Measurements from ENCODE around the gene KRTAP10-1.
A peak's percentile ranks its signal among the peaks of the same experiment; 100 is the strongest.
"Not testable (repeated sequence)": the region's sequence is repeated elsewhere in the genome, so short reads cannot be mapped to it uniquely, and the experiment has no call there.

KRTAP10-1 gene

DNA sequence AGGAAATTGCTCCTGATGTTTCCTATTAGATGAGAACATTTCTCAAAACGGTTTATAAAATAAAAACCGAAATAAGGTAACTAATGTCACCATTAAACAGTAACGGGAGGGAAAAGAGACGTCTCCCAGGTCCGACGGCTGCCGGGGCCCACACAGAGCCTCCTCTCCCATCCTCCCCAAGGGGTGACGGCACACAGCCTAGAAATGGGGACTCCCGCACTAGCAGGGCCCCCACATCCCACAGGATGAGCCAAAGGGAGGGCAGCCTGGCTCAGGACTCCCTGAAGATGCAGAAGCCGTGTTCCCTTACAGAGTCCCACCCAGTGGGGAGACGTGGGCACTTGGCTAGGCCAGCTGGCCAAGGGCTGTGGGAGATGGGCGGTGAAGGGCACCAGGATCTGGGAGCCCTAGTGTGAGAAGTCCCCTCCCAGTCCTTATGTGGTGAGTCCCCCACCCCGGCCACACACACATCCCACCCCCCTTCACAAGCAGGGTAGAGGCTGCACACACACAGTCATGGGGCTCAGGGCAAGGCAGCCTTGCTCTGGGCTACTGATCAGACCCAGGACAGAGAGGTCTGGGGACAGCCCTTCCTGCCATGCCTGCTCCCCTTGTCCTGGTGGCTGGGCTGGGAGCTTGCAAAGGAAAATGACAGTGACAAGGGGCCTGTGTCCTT, 15.3 kb upstream of the KRTAP10-1 start:
- Histone ChIP-seq H3K36me3 (ENCODE audit: insufficient read depth, low read length) (no peaks in the 10 kb centered on the region), H3K9me3 (ENCODE audit: low read length) (no peaks in the 10 kb centered on the region), H3K27me3 (ENCODE audit: control insufficient read depth in 1 of 2, insufficient read depth in 2 of 2, low read length in 2 of 2) (peaks cover 0 to 5% of the 10 kb centered on the region in 2 donors), H3K4me3 (ENCODE audit: low read depth in 1 of 2, low read length in 2 of 2) (no peak overlapping the region), H3K9ac (ENCODE audit: low read length) (no peak overlapping the region), H3K27ac (ENCODE audit: low read depth, low read length) (no peak overlapping the region), H3K4me1 (ENCODE audit: insufficient read depth, low read length) (no peaks in the 10 kb centered on the region)

DNA sequence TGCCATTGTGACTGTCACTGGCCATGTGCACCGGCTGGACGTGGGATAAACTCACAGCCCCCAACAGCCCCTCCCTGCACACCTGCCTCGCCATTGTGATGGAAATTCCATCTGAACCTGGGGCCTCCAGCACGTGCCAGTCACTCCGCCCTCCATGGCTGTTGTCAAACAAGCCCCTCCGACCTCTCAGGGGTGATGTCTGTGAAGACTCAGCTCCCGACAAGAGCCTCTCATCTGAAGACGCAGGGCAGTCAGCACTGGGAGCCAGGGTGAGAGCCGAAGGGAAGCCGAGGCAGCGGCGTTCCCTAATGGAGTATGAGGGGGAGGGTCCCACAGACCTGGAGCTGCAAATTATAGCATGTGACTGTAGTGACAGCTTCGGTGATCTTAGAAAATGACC, 12.7 kb upstream of the KRTAP10-1 start:
- H3K36me3 ChIP-seq (ENCODE audit: insufficient read depth, low read length), result no peaks in the 10 kb centered on the region
- no peak overlapping the region for H3K9ac ChIP-seq (ENCODE audit: low read length)
- no peak overlapping the region for H3K4me3 ChIP-seq (ENCODE audit: low read depth in 1 of 2, low read length in 2 of 2)
- H3K9me3 ChIP-seq (ENCODE audit: low read length), result no peaks in the 10 kb centered on the region
- peaks cover 0 to 5% of the 10 kb centered on the region in 2 donors for H3K27me3 ChIP-seq (ENCODE audit: control insufficient read depth in 1 of 2, insufficient read depth in 2 of 2, low read length in 2 of 2)
- H3K4me1 ChIP-seq (ENCODE audit: insufficient read depth, low read length), result no peaks in the 10 kb centered on the region
- no peak overlapping the region for H3K27ac ChIP-seq (ENCODE audit: low read depth, low read length)

DNA sequence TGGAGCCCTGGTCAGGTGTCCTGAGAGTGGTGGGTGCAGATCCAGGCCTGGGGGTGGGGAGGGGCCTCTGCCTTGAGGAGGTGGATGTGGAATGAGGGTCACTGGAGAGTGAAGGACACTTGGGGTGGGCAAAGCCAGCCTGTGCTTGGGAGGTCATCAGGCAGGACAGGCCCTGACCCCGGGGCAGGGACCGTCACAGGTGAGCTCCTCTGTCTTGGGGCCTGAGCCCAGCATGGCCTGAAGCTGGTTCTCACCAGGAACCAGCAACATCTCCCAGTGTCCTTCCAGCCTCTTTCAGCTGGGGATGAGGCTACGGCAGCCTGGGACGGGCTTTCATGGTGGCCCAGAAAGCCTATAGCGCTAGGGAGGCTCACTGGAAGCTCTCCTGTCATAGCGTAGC, 12.1 kb upstream of the KRTAP10-1 start:
- Histone ChIP-seq H3K27me3 (ENCODE audit: control insufficient read depth in 1 of 2, insufficient read depth in 2 of 2, low read length in 2 of 2) (peaks cover 0 to 3% of the 10 kb centered on the region in 2 donors), H3K4me1 (ENCODE audit: insufficient read depth, low read length) (no peaks in the 10 kb centered on the region), H3K36me3 (ENCODE audit: insufficient read depth, low read length) (no peaks in the 10 kb centered on the region), H3K4me3 (ENCODE audit: low read depth in 1 of 2, low read length in 2 of 2) (no peak overlapping the region), H3K9ac (ENCODE audit: low read length) (no peak overlapping the region), H3K9me3 (ENCODE audit: low read length) (no peaks in the 10 kb centered on the region), H3K27ac (ENCODE audit: low read depth, low read length) (no peak overlapping the region)

DNA sequence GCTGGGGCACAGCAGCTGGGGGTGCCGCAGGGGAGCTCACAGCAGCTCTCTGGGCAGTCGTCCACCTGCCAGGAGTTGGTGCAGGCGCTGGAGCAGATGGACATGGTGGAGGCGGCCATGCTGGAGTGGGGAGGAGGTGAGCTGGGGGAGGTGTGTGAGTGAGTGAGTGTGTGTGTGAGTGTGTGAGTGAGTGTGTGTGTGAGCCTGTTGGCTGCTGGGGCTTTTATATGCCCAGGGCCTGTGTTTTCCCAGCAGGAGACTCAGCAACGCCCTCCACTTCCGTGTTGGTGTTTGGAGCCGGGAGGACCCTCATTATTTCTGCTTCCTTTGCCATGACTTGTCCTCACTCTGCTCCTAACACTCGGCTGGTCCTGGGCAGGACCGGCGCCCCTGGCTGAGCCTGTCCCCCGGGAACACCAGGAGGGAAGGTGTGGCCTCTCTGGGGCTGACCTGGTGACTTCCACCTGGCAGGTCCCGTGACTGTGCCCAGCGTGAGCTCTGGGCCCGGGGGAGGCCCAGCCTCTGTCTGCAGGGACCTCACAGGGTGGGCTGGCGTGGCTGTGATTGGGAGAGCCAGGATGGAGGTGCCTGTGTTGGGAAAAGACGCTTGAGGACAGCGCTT, 11.5 kb upstream of the KRTAP10-1 start, which contains the start of gene KRTAP10-2:
Gene KRTAP10-2 (minus strand): TSS at position 166 of the 622 bp plus-strand sequence. CDS start 47 bp downstream, at position 119.
- no peaks in the 10 kb centered on the region for H3K36me3 ChIP-seq (ENCODE audit: insufficient read depth, low read length)
- H3K4me1 ChIP-seq (ENCODE audit: insufficient read depth, low read length), result no peaks in the 10 kb centered on the region
- H3K4me3 ChIP-seq (ENCODE audit: low read depth in 1 of 2, low read length in 2 of 2), result no peak within 1 kb of the TSS
- H3K27ac ChIP-seq (ENCODE audit: low read depth, low read length), result no peak within 1 kb of the TSS
- no peaks in the 10 kb centered on the region for H3K9me3 ChIP-seq (ENCODE audit: low read length)
- no peaks in the 10 kb centered on the region for H3K27me3 ChIP-seq (ENCODE audit: control insufficient read depth in 1 of 2, insufficient read depth in 2 of 2, low read length in 2 of 2)
- H3K9ac ChIP-seq (ENCODE audit: low read length), result no peak within 1 kb of the TSS

DNA sequence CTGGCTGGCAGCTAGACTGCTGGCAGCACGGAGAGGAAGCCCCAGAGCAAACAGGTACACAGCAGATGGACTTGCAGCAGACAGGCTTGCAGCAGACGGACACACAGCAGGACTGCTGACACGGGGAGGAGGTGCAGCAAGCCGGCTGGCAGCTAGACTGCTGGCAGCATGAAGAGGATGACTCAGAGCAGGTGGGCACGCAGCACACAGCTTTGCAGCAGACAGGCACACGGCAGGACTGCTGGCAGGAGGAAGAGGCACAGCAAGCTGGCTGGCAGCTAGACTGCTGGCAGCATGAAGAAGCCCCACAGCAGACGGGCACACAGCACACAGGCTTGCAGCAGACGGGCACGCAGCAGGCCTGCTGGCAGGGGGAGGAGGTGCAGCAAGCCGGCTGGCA, 10.8 kb upstream of the KRTAP10-1 start:
- H3K9ac ChIP-seq (ENCODE audit: low read length), result no peak overlapping the region
- no peak overlapping the region for H3K4me3 ChIP-seq (ENCODE audit: low read depth in 1 of 2, low read length in 2 of 2)
- H3K27me3 ChIP-seq (ENCODE audit: control insufficient read depth in 1 of 2, insufficient read depth in 2 of 2, low read length in 2 of 2), result no peaks in the 10 kb centered on the region
- H3K4me1 ChIP-seq (ENCODE audit: insufficient read depth, low read length), result no peaks in the 10 kb centered on the region
- H3K27ac ChIP-seq (ENCODE audit: low read depth, low read length), result no peak overlapping the region
- H3K9me3 ChIP-seq (ENCODE audit: low read length), result no peaks in the 10 kb centered on the region
- H3K36me3 ChIP-seq (ENCODE audit: insufficient read depth, low read length), result no peaks in the 10 kb centered on the region

DNA sequence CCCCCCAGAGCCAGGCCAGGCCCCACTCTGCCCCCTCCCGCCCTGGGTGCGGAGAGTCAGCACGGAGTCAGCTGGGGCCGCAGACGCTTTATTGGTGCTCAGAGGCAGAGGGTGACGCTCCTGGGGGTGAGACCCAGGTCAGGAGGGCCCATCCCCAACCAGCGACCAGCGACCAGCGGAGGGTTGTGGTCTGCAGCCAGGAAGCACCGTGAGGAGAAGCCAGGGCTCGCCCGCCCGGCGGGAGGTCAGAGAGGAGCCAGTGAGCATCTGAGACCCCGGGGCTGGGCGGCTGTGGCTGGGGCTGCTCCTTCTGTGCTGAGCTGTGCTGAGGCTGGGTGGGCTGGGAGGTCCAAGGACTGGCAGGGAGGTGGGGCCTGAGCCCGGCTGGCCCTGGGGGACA, 10.3 kb upstream of the KRTAP10-1 start:
- H3K27ac ChIP-seq (ENCODE audit: low read depth, low read length); H3K4me1 ChIP-seq (ENCODE audit: insufficient read depth, low read length); H3K27me3 ChIP-seq (ENCODE audit: control insufficient read depth in 1 of 2, insufficient read depth in 2 of 2, low read length in 2 of 2); H3K9ac ChIP-seq (ENCODE audit: low read length); H3K36me3 ChIP-seq (ENCODE audit: insufficient read depth, low read length); H3K4me3 ChIP-seq (ENCODE audit: low read depth in 1 of 2, low read length in 2 of 2); H3K9me3 ChIP-seq (ENCODE audit: low read length): not testable (repeated sequence)

DNA sequence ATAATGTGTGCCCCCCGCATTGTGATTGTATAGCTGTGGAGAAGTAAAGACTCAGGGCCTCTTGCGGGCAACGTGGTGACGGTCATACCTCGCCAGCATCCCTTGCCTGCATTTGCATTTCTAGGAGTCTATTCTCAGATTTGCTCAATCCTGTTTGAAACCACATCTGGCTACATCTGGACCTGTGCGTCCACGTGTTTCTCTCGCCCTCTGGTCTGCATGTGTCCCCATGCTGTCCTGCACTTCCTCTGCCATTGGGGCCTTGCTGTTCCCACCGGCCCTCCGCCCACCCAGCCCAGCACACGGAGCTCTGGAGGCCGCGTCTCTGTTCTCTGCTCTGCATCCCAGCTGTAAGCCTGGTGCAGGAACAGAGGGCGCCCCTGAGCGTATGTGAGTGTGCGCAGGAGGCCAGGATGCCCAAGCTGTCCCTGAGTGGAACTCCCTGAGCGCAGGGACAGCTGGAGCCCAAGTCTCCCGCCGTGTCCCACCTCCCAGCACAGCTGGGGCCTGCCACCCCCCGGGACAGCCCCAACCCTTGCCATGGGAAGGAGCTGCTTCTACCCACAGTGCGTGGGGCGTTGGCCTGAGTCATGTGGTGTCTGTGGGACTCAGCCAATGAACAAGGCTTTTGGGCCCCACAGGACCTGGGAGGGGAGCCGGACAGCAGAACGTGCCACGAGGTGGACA, 9.7 kb upstream of the KRTAP10-1 start:
- Histone ChIP-seq H3K27ac (ENCODE audit: low read depth, low read length) (no peak overlapping the region), H3K36me3 (ENCODE audit: insufficient read depth, low read length) (no peaks in the 10 kb centered on the region), H3K9me3 (ENCODE audit: low read length) (no peaks in the 10 kb centered on the region), H3K4me3 (ENCODE audit: low read depth in 1 of 2, low read length in 2 of 2) (no peak overlapping the region), H3K4me1 (ENCODE audit: insufficient read depth, low read length) (no peaks in the 10 kb centered on the region), H3K9ac (ENCODE audit: low read length) (no peak overlapping the region), H3K27me3 (ENCODE audit: control insufficient read depth in 1 of 2, insufficient read depth in 2 of 2, low read length in 2 of 2) (no peaks in the 10 kb centered on the region)

DNA sequence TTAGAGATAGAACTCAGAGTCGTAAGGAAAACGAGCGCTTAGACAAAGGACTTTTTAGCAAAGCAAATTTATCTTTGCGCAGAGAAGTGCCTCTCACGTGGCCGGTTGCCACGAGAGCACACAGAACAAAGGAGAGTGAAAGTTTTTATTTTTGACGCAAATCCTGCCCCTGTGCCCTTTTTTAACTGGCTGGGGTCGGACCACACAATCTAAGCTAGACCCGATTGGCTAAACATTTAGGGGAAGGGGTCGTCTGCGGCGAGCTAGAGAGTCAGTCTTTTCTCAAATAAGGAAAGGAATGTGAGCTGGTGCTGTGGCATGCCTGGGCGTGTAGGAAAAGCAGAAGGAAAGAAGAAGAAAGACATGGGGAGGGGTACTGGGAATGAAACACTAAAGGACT, 8.9 kb upstream of the KRTAP10-1 start:
- Histone ChIP-seq H3K36me3 (ENCODE audit: insufficient read depth, low read length) (no peaks in the 10 kb centered on the region), H3K27me3 (ENCODE audit: control insufficient read depth in 1 of 2, insufficient read depth in 2 of 2, low read length in 2 of 2) (no peaks in the 10 kb centered on the region), H3K27ac (ENCODE audit: low read depth, low read length) (no peak overlapping the region), H3K9ac (ENCODE audit: low read length) (no peak overlapping the region), H3K4me3 (ENCODE audit: low read depth in 1 of 2, low read length in 2 of 2) (peak overlapping the region in 1 of 2 donors; percentile 22), H3K9me3 (ENCODE audit: low read length) (no peaks in the 10 kb centered on the region), H3K4me1 (ENCODE audit: insufficient read depth, low read length) (no peaks in the 10 kb centered on the region)

DNA sequence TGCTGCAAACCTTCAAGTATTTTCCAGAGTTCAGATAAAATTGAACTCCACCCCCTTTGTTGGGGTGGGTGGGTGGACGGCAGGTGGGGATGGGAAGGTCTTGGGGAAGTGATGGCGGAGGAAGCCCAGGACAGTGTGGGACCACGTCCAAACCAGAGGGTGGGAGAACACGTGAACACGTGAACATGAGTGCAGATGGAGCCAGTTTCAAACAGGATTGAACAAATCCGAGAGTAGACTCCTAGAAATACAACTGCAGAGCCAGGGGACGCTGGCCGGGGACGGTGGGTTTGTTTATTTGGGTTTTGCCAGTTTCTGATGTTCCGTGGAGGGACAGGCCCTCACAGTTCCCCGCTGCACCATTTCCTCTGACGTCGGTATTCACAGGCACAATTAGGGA, 8.4 kb upstream of the KRTAP10-1 start:
- Histone ChIP-seq H3K27me3 (ENCODE audit: control insufficient read depth in 1 of 2, insufficient read depth in 2 of 2, low read length in 2 of 2) (no peaks in the 10 kb centered on the region), H3K4me3 (ENCODE audit: low read depth in 1 of 2, low read length in 2 of 2) (peak overlapping the region in 1 of 2 donors; percentile 22), H3K27ac (ENCODE audit: low read depth, low read length) (no peak overlapping the region), H3K9ac (ENCODE audit: low read length) (no peak overlapping the region), H3K4me1 (ENCODE audit: insufficient read depth, low read length) (no peaks in the 10 kb centered on the region), H3K9me3 (ENCODE audit: low read length) (no peaks in the 10 kb centered on the region), H3K36me3 (ENCODE audit: insufficient read depth, low read length) (no peaks in the 10 kb centered on the region)

DNA sequence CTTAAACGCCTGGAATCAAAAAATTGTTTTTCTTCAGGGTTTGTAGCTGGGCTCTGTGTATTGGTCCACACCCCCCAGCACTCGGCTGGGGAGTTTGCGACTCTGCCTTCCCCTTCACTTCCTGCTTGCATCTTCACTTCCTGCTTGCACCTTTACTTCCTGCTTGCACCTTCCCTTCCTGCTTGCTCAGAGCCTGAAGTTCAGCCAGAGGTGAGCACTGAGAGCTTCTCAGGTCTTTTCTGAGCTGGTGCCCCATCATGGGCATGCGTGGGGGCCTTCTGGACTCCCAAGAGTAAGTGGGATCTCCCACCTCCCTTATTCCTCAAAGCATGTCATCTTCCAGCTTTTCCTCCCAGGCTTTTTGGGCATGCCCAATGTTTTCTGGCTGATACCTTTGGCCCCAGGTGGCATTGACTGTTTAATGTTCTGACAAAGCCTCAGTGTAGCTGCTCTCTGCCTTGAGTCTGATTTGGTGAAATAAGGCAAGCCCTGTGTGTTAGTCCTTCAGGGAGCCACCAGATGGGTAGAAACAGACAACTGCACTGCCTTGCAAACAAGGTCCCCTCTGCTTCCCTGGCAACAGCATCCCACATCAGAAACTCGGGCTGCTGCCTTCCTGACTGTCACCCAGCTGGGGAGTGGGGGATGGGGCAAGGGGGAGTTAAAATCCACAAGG, 7.8 kb upstream of the KRTAP10-1 start:
- Histone ChIP-seq H3K9me3 (ENCODE audit: low read length) (no peaks in the 10 kb centered on the region), H3K9ac (ENCODE audit: low read length) (no peak overlapping the region), H3K36me3 (ENCODE audit: insufficient read depth, low read length) (no peaks in the 10 kb centered on the region), H3K27me3 (ENCODE audit: control insufficient read depth in 1 of 2, insufficient read depth in 2 of 2, low read length in 2 of 2) (no peaks in the 10 kb centered on the region), H3K4me3 (ENCODE audit: low read depth in 1 of 2, low read length in 2 of 2) (no peak overlapping the region), H3K27ac (ENCODE audit: low read depth, low read length) (no peak overlapping the region), H3K4me1 (ENCODE audit: insufficient read depth, low read length) (no peaks in the 10 kb centered on the region)

DNA sequence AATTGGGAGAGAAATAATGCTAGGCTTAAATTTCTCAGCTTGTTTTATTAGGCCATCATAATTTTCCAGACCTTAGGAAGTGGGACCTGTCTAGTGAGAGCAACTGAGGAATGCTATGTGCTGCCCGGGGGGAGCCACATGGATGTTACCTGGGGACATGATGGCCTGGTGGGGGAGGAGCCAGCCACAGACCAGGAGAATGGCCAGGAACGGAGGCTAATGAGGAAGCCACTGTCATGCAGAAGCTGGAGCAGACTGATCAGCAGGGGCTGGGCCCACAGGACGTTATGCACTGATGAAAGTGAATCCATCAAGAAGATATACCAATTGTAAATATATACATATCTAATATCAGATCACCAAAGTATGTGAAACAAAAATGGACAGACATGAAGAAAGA, 4.6 kb upstream of the KRTAP10-1 start:
- no peak overlapping the region for H3K9ac ChIP-seq (ENCODE audit: low read length)
- no peak overlapping the region for H3K4me3 ChIP-seq (ENCODE audit: low read depth in 1 of 2, low read length in 2 of 2)
- no peak overlapping the region for H3K27ac ChIP-seq (ENCODE audit: low read depth, low read length)
- no peaks in the 10 kb centered on the region for H3K27me3 ChIP-seq (ENCODE audit: control insufficient read depth in 1 of 2, insufficient read depth in 2 of 2, low read length in 2 of 2)
- H3K36me3 ChIP-seq (ENCODE audit: insufficient read depth, low read length), result no peaks in the 10 kb centered on the region
- H3K9me3 ChIP-seq (ENCODE audit: low read length), result no peaks in the 10 kb centered on the region
- H3K4me1 ChIP-seq (ENCODE audit: insufficient read depth, low read length), result no peaks in the 10 kb centered on the region

All from muscle layer of colon (tissue), 2 donors.